Measurements from ENCODE around the gene PGM1. TPM values are rescaled to one million over a fixed set of nuclear protein-coding genes. Genes with fewer than 3 reads are reported as not detected.

The PGM1 gene
- total and polyA plus RNA-seq, 9 donors = 33.5 to 105 (median 50.4) TPM

DNA sequence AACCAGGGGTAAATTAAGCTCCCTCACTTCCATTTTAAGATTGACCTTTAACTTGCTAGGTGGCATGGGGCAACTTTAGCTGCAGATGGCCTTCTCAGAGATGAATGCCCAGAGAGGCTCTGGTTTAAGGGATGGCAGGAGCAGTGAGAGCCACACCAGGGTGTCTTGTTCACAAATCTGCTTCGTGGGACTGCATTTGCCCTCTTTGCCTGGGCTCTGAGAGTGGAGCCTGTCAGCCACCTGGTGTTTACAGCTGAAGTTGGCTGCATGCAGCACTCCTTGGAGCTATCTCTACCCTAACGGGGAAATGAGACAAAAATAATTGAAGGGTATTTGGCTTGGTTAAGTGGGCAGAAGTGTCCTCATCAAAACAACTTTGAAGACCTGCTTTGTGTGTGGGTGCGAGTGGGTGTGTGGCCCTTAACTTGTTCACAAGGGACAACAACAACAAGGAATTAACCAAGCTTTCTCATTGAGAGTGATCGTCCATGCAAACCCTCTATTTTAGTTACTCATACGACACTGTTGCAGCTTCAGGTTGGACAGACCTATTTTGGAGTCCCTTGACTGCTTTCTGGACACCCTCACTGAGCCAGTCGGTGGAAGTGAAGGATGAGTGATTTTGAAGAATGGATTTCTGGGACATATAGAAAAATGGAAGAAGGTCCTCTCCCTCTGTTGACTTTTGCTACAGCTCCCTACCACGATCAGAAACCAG is 29.8 kb downstream of the PGM1 start:
- no peaks in the 10 kb centered on the region for H3K9me3 ChIP-seq
- no peaks in the 10 kb centered on the region for H3K27me3 ChIP-seq
- H3K27ac ChIP-seq = no peak overlapping the region
- H3K4me1 ChIP-seq (ENCODE audit: insufficient read depth) = peaks cover 11% of the 10 kb centered on the region
- no peak for DNase-seq
- H3K4me3 ChIP-seq = no peak overlapping the region
- WGBS, 3 donors = 53 to 67% (median 60%) methylated on average over 7 of the region's 7 CpGs
- intact Hi-C loops (cut with DNase I) = no loop called here
- H3K36me3 ChIP-seq = no peaks in the 10 kb centered on the region
- TF ChIP-seq POLR2A (IDR thresholded peaks at IDR 0.05) (no peak), EP300 (IDR thresholded peaks at IDR 0.05) (no peak)
- TF ChIP-seq, protein P1, sequence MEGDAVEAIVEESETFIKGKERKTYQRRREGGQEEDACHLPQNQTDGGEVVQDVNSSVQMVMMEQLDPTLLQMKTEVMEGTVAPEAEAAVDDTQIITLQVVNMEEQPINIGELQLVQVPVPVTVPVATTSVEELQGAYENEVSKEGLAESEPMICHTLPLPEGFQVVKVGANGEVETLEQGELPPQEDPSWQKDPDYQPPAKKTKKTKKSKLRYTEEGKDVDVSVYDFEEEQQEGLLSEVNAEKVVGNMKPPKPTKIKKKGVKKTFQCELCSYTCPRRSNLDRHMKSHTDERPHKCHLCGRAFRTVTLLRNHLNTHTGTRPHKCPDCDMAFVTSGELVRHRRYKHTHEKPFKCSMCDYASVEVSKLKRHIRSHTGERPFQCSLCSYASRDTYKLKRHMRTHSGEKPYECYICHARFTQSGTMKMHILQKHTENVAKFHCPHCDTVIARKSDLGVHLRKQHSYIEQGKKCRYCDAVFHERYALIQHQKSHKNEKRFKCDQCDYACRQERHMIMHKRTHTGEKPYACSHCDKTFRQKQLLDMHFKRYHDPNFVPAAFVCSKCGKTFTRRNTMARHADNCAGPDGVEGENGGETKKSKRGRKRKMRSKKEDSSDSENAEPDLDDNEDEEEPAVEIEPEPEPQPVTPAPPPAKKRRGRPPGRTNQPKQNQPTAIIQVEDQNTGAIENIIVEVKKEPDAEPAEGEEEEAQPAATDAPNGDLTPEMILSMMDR (IDR thresholded peaks at IDR 0.05) = no peak

DNA sequence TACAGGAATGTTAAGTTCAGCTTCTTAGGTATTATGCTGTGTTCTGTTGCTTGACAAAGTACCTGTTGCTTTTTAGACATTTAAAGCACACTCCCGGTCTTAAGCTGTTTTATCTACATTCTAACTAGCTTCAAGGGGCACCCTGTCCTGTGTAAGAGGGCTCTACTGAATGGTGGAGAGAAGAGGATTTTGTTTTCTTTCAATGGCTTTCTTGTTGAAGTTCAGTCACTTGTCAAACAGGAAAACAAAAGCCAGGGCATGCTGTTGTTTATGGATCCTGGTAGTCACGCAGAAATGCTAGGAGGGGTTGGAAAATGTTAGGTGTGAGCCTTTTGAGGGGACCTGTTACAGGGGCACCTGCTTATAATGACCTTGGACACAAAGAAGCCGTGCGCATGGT is 30.7 kb downstream of the PGM1 start:
- Histone ChIP-seq H3K36me3 (no peaks in the 10 kb centered on the region), H3K27ac (no peak overlapping the region), H3K4me3 (no peak overlapping the region), H3K9me3 (no peaks in the 10 kb centered on the region), H3K4me1 (ENCODE audit: insufficient read depth) (peaks cover 11% of the 10 kb centered on the region), H3K27me3 (no peaks in the 10 kb centered on the region)
- no peak for DNase-seq
- WGBS, 3 donors = 69 to 80% (median 71%) methylated on average over 4 of the region's 4 CpGs
- intact Hi-C loops (cut with DNase I) = no loop called here
- no peak for TF ChIP-seq EP300 (IDR thresholded peaks at IDR 0.05)
- TF ChIP-seq POLR2A (IDR thresholded peaks at IDR 0.05) = no peak
- TF ChIP-seq, protein P1 (IDR thresholded peaks at IDR 0.05) = no peak

DNA sequence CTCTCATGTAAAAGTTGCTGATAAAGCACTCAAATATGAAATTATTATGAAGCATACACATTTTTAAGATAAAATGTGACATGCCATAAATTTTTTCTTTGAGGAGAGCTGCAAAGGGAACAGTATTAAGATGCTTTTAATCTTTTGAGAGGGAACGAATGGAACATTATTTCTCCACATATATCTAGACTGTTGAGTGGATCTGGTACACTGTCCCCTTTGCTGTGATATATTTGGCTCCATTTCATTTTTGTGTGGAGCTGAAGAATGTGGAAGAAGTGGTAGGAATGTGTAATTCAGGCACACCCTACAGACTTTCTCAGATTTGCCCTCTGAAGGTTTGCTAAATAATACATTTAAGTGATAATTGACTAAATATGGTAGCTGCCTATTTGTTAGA is 31.7 kb downstream of the PGM1 start:
- no peak for DNase-seq
- WGBS, 3 donors = 0 to 24% (median 10%) methylated on average over 1 of the region's 1 CpG
- Histone ChIP-seq H3K4me3 (no peak overlapping the region), H3K27me3 (no peaks in the 10 kb centered on the region), H3K9me3 (no peaks in the 10 kb centered on the region), H3K27ac (no peak overlapping the region), H3K36me3 (no peaks in the 10 kb centered on the region), H3K4me1 (ENCODE audit: insufficient read depth) (peaks cover 11% of the 10 kb centered on the region)
- intact Hi-C loops (cut with DNase I) = no loop called here
- no peak for TF ChIP-seq POLR2A (IDR thresholded peaks at IDR 0.05)
- TF ChIP-seq EP300 (IDR thresholded peaks at IDR 0.05) = no peak
- TF ChIP-seq, protein P1 (IDR thresholded peaks at IDR 0.05) = no peak

- Histone ChIP-seq H3K36me3 (no peaks in the 10 kb centered on the region), H3K27ac (no peak overlapping the region), H3K4me1 (ENCODE audit: insufficient read depth) (peaks cover 11% of the 10 kb centered on the region), H3K4me3 (no peak overlapping the region), H3K9me3 (no peaks in the 10 kb centered on the region), H3K27me3 (no peaks in the 10 kb centered on the region)
- intact Hi-C loops (cut with DNase I) = no loop called here
- DNase-seq = no peak
- whole genome bisulfite sequencing, 3 donors = 42 to 62% (median 42%) methylated on average over 2 of the region's 2 CpGs
- TF ChIP-seq POLR2A (IDR thresholded peaks at IDR 0.05) = no peak
- TF ChIP-seq, protein P1 (IDR thresholded peaks at IDR 0.05) = no peak
- TF ChIP-seq EP300 (IDR thresholded peaks at IDR 0.05) = no peak
Observed at GRCh38 chr1:63626222-63626621, 33.0 kb downstream of the PGM1 start.
